K562 (cell line): ENCODE results near the gene LAMB1. TPM values are rescaled to one million over a fixed set of nuclear protein-coding genes. Genes with fewer than 3 reads are reported as not detected.
A peak's percentile ranks its signal among the peaks of the same experiment; 100 is the strongest.

Experiments used
- ATAC-seq: fragments of 200-7000 bp; cut with Tn5 transposase; 3 replicates; pipeline ENCODE4 v1.9.1; 2020; ENCODE audit warnings: moderate library complexity
- BruUV-seq: library from RNA; stranded (reverse); fragments of 400-500 nt; replicated peaks from 2 replicates; lab custom pipeline; 2021; lab: Mats Ljungman, UMichigan
- CTCF ChIA-PET: fragments of 300-600 bp; formaldehyde crosslinking; extraction: SDS; loops from one replicate; lab custom pipeline; 2021; ENCODE audit warnings: low intra/inter-chr PET ratio; lab: Yijun Ruan, JAX
- POLR2A ChIA-PET: fragments of 300-600, 350-650 bp; sonication (Branson Sonifier 250); formaldehyde crosslinking; extraction: SDS; loops from one replicate; lab custom pipeline; 2021; ENCODE audit warnings: antibody characterized with exemption, inconsistent platforms; lab: Yijun Ruan, JAX
- DNase-seq, 4 experiments: peaks; one replicate each; pipeline versions ENCODE4 v3.0.0 to v3.0.0-alpha.2; 2011 to 2018; ENCODE audit warnings: low spot score in 3 of 4, mixed read lengths in 3 of 4; ENCODE audit errors: extremely low read depth in 1 of 4
- FAIRE-seq: peaks from 2 replicates; lab custom pipeline; 2011; peaks lifted over from hg19 to GRCh38; lab: Jason Lieb, UNC
- H2AFZ ChIP-seq: 2 replicates; pipeline ENCODE4 v1.6.0; 2011; ENCODE audit warnings: low read depth, low read length, control low read depth, inconsistent platforms
- H3K27ac ChIP-seq: fragments of 200-600 bp; 3 replicates; pipeline ENCODE4 v1.8.0; 2011; ENCODE audit warnings: low read depth, mild to moderate bottlenecking, control low read depth, inconsistent platforms, low read length, moderate library complexity, mixed read lengths; ENCODE audit errors: extremely low read depth
- H3K27me3 ChIP-seq, 2 experiments: fragments of 300-600 bp in 1 of 2; 2 replicates in 1 of 2; 3 replicates in 1 of 2; pipeline versions ENCODE4 v1.6.0 to v1.8.0; 2011; ENCODE audit warnings: inconsistent platforms in 2 of 2, low read length in 2 of 2, mild to moderate bottlenecking in 1 of 2, mixed read lengths in 1 of 2, moderate library complexity in 1 of 2; ENCODE audit not compliant: control insufficient read depth in 2 of 2, insufficient read depth in 2 of 2
- H3K36me3 ChIP-seq: fragments of 300-600 bp; 3 replicates; pipeline ENCODE4 v1.8.0; 2011; ENCODE audit warnings: mild to moderate bottlenecking, low read length, inconsistent platforms; ENCODE audit not compliant: control insufficient read depth, insufficient read depth
- H3K4me1 ChIP-seq, 2 experiments: fragments of 200-600 bp in 1 of 2; replicated peaks in 1 of 2; 2 replicates in 1 of 2; 3 replicates in 1 of 2; pipeline versions ENCODE4 v1.5.1 to v1.8.0; 2011; ENCODE audit warnings: inconsistent platforms in 2 of 2, low read length in 2 of 2, mild to moderate bottlenecking in 1 of 2, mixed read lengths in 1 of 2, moderate library complexity in 1 of 2; ENCODE audit not compliant: control insufficient read depth in 2 of 2, insufficient read depth in 2 of 2
- H3K4me2 ChIP-seq: 2 replicates; pipeline ENCODE4 v1.6.1; 2011; ENCODE audit warnings: low read length, control low read depth, inconsistent platforms, mixed read lengths; ENCODE audit not compliant: insufficient read depth
- H3K4me3 ChIP-seq: fragments of 200-600 bp; sonication (generic), shearing (Covaris generic); 2 replicates; pipeline ENCODE4 v1.5.1; 2016; ENCODE audit warnings: control low read depth, inconsistent platforms
- H3K79me2 ChIP-seq: fragments of 200-600 bp; 3 replicates; pipeline ENCODE4 v1.8.0; 2011; ENCODE audit warnings: low read length, inconsistent platforms; ENCODE audit not compliant: control insufficient read depth, insufficient read depth
- H3K9ac ChIP-seq, 2 experiments: 2 replicates each; pipeline versions ENCODE4 v1.6.0 to v1.6.1; 2011; ENCODE audit warnings: low read depth in 2 of 2, low read length in 2 of 2, control low read depth in 1 of 2, inconsistent platforms in 1 of 2, mild to moderate bottlenecking in 1 of 2, mixed read lengths in 1 of 2; ENCODE audit not compliant: insufficient read depth in 1 of 2
- H3K9me1 ChIP-seq: one replicate; pipeline ENCODE4 v1.6.0; 2011; ENCODE audit warnings: inconsistent platforms, mild to moderate bottlenecking, low read length, moderate library complexity; ENCODE audit not compliant: control insufficient read depth, insufficient read depth
- H3K9me3 ChIP-seq: replicated peaks from 2 replicates; pipeline ENCODE4 v1.5.1; 2011; ENCODE audit warnings: low read depth, low read length, inconsistent platforms; ENCODE audit not compliant: control insufficient read depth, insufficient read depth
- H4K20me1 ChIP-seq: replicated peaks from 2 replicates; pipeline ENCODE4 v1.6.1; 2011; ENCODE audit warnings: low read length, inconsistent platforms, mixed read lengths; ENCODE audit not compliant: control insufficient read depth, insufficient read depth
- CLOCK ChIP-seq: fragments of 250-450 bp; sonication (Bioruptor Pico); IDR thresholded peaks from 2 replicates; pipeline ENCODE4 v1.4.0; 2020; ENCODE audit warnings: mild to moderate bottlenecking, moderate library complexity, borderline replicate concordance
- MEIS2 ChIP-seq: fragments of 450-650 bp; IDR thresholded peaks from 2 replicates; pipeline ENCODE4 v1.6.1; 2014; ENCODE audit warnings: mild to moderate bottlenecking; ENCODE audit not compliant: partially characterized antibody
- PBX2 ChIP-seq, 2 experiments: IDR thresholded peaks in 1 of 2; conservative IDR thresholded peaks in 1 of 2; 2 replicates each; pipeline ENCODE4 v1.6.1; 2016; ENCODE audit warnings: low read depth in 2 of 2, mild to moderate bottlenecking in 1 of 2, missing compliant biosample characterization in 1 of 2, missing genetic modification characterization in 1 of 2, moderate library complexity in 1 of 2
- PKNOX1 ChIP-seq: fragments of 450-650 bp; IDR thresholded peaks from 2 replicates; pipeline ENCODE4 v1.6.1; 2016
- REST ChIP-seq, 2 experiments: fragments of 450-650 bp; formaldehyde crosslinking in 1 of 2; IDR thresholded peaks; 2 replicates each; pipeline versions ENCODE4 v1.4.0 to v1.6.1; 2014 to 2020; ENCODE audit warnings: mild to moderate bottlenecking in 2 of 2, borderline replicate concordance in 1 of 2, low read depth in 1 of 2
- WGBS: fragments of 100-300 bp; shearing (Covaris generic); methylation state at CpG from one replicate; pipeline ENCODE4 v1.1.6; 2016; ENCODE audit warnings: low coverage, mixed read lengths; ENCODE audit not compliant: insufficient coverage; ENCODE audit errors: missing lambda C conversion rate; 5-methylcytosine and 5-hydroxymethylcytosine counted together
- in situ Hi-C: fragments of 300-500 bp; cut with MboI; formaldehyde crosslinking; loops from 4 replicates; pipeline ENCODE4 v1.15.0; 2018; ENCODE audit warnings: inconsistent platforms, mixed read lengths
- intact Hi-C: fragments of 100-400 bp; cut with micrococcal nuclease; formaldehyde crosslinking; loops from 2 replicates; pipeline ENCODE4 v1.14.2; 2022
- polyA plus RNA-seq, 8 experiments: library from polyadenylated mRNA; depleted of rRNA in 4 of 8; stranded (reverse) in 5 of 8; unstranded in 3 of 8; fragments of >200 nt; fragmentation: Nextera tagmentation in 2 of 8; fragmentation: Illumina TruSeq in 1 of 8; extraction: Ambion mirVana in 2 of 8; extraction: Trizol in 1 of 8; gene quantifications; 2 replicates each; pipeline versions ENCODE4 v1.2.1 to v1.2.3, GENCODE V29; 2011 to 2014; ENCODE audit warnings: inconsistent platforms in 1 of 8, missing spikeins in 1 of 8
- total RNA-seq, 7 experiments: library from RNA; depleted of rRNA in 6 of 7; stranded (reverse); fragments of >200 nt in 6 of 7; fragmentation: Illumina TruSeq in 2 of 7; extraction: Trizol in 2 of 7; gene quantifications; 2 replicates each; pipeline versions ENCODE4 v1.2.1 to v1.2.3, GENCODE V29; 2011 to 2021; ENCODE audit warnings: low replicate concordance in 1 of 7

LAMB1 gene
- total and polyA plus RNA-seq, 9 of the 15 experiments (the other 6 are each of a cell fraction or from before 2014, with no cell fraction given), result 6.0 to 17.7 (median 12.3) TPM

- Histone ChIP-seq H2AFZ (no peak overlapping the region), H3K9me1 (no peaks in the 10 kb centered on the region)
- ATAC-seq, result no peak
Measured at GRCh38 chr7:108045154-108045553, 42.2 kb upstream of the LAMB1 start.

More at GRCh38 chr7:108045154-108045553, 42.2 kb upstream of the LAMB1 start:
- Histone ChIP-seq H3K27me3 (no peaks in the 10 kb centered on the region), H3K79me2 (no peaks in the 10 kb centered on the region), H3K27ac (no peak overlapping the region), H3K9me3 (no peaks in the 10 kb centered on the region), H3K9ac (no peak overlapping the region), H3K4me2 (no peak overlapping the region), H3K36me3 (no peaks in the 10 kb centered on the region), H3K4me1 (no peaks in the 10 kb centered on the region), H4K20me1 (no peaks in the 10 kb centered on the region), H3K4me3 (no peak overlapping the region)
- BruUV-seq, result no TSS peak
- WGBS, result 8% methylated on average over 1 of the region's 1 CpG
- ChIA-PET POLR2A (interaction anchor here (0.9 kb wide), 1 partner anchor 22 kb away, joined by 3 read pairs; no protein-coding TSS in a partner anchor), CTCF (no interaction called here)
- intact Hi-C loops (no loop called here), in situ Hi-C loops (no loop called here)
- FAIRE-seq, result no peak
- no peak for DNase-seq
- TF ChIP-seq PKNOX1, result peak; percentile 31; the same call in 1 of the 2 replicates
- TF ChIP-seq PBX2 (CRISPR knock-in tag; IDR thresholded peaks at IDR 0.05; ENCODE audit: low read depth), result no peak
- TF ChIP-seq PBX2 (tag; conservative IDR thresholded peaks at IDR 0.05; ENCODE audit: low read depth), result peak; percentile 68; the same call in 1 of the 2 replicates
- no peak for TF ChIP-seq REST (IDR thresholded peaks at IDR 0.05; ENCODE audit: borderline replicate concordance)
- no peak for TF ChIP-seq REST (CRISPR knock-in tag; IDR thresholded peaks at IDR 0.05; ENCODE audit: low read depth)
- peak; percentile 75 for TF ChIP-seq MEIS2
- no peak for TF ChIP-seq CLOCK
